Measurements from ENCODE around the gene TMPRSS11F. TPM values are rescaled to one million over a fixed set of nuclear protein-coding genes. Genes with fewer than 3 reads are reported as not detected.

The TMPRSS11F gene
- not detected in 2 replicates for total RNA-seq (2021)
- Bru-seq, nascent RNA, result percentile 14 among the genes with signal in this experiment
- BruChase-seq, experiment 1, labeled RNA remaining after a 2-hour chase, result percentile 9 among the genes with signal in this experiment
- BruChase-seq, experiment 2, labeled RNA remaining after a 6-hour chase, result percentile 6 among the genes with signal in this experiment
- long read RNA-seq, result 0 reads

DNA sequence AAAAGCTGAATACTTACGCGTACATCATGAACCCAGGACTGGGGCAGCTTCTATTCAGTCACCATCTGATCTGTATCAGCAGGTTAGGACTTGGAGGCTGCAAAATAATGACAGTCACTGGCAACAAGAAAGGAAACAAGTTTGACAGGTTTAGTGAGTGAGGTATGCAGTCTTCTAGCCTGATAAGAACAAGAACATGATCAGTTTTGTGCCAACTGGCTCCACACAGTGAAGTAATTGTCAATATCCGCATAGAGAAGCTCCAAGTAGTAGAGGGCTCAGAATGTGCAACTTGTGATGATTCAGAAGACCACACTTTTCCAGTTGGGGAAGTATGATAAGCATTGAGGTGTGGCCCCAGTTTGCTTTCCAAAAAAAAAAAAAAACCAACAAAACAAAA is at the start of gene TMPRSS11F:
Gene TMPRSS11F, minus strand, starts transcription at position 77 of the 400 bp plus-strand sequence. Its CDS starts 49 bp downstream, at position 28.
- H2AFZ ChIP-seq, result no peak within 1 kb of the TSS
- no TSS peak for BruUV-seq (replicated peaks)
- intact Hi-C loops (cut with micrococcal nuclease; ENCODE audit: unreplicated experiment), result no loop called here
- H3K27me3 ChIP-seq (ENCODE audit: insufficient read depth, low read depth), result no peaks in the 10 kb centered on the region
- TF ChIP-seq EZH2 (IDR thresholded peaks at IDR 0.05; ENCODE audit: low read depth), result no peak
- TF ChIP-seq, protein P1, sequence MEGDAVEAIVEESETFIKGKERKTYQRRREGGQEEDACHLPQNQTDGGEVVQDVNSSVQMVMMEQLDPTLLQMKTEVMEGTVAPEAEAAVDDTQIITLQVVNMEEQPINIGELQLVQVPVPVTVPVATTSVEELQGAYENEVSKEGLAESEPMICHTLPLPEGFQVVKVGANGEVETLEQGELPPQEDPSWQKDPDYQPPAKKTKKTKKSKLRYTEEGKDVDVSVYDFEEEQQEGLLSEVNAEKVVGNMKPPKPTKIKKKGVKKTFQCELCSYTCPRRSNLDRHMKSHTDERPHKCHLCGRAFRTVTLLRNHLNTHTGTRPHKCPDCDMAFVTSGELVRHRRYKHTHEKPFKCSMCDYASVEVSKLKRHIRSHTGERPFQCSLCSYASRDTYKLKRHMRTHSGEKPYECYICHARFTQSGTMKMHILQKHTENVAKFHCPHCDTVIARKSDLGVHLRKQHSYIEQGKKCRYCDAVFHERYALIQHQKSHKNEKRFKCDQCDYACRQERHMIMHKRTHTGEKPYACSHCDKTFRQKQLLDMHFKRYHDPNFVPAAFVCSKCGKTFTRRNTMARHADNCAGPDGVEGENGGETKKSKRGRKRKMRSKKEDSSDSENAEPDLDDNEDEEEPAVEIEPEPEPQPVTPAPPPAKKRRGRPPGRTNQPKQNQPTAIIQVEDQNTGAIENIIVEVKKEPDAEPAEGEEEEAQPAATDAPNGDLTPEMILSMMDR (conservative IDR thresholded peaks at IDR 0.05), result no peak
- DNase-seq, result peak; percentile 56 to 96
- H3K27ac ChIP-seq, result peak within 1 kb of the TSS; percentile 60
- H4K20me1 ChIP-seq (ENCODE audit: insufficient read depth), result no peaks in the 10 kb centered on the region
- POLR2A ChIA-PET (ENCODE audit: unreplicated experiment), result no interaction called here
- peaks cover 8% of the 10 kb centered on the region; the same call in 1 of the 2 replicates for H3F3A ChIP-seq (ENCODE audit: insufficient read depth, low read depth)
- no peaks in the 10 kb centered on the region for H3K79me2 ChIP-seq (ENCODE audit: low read depth)
- peak within 1 kb of the TSS; percentile 61 for H3K4me2 ChIP-seq
- CTCF ChIA-PET, result no interaction called here
- no peaks in the 10 kb centered on the region for H3K36me3 ChIP-seq (ENCODE audit: low read depth)
- H3K4me1 ChIP-seq (replicated peaks; ENCODE audit: insufficient read depth), result peaks cover 11% of the 10 kb centered on the region
- no peak within 1 kb of the TSS for H3K4me3 ChIP-seq
- H3K9me3 ChIP-seq (ENCODE audit: insufficient read depth, low read depth), result no peaks in the 10 kb centered on the region
- H3K9me2 ChIP-seq (ENCODE audit: insufficient read depth), result no peaks in the 10 kb centered on the region

DNA sequence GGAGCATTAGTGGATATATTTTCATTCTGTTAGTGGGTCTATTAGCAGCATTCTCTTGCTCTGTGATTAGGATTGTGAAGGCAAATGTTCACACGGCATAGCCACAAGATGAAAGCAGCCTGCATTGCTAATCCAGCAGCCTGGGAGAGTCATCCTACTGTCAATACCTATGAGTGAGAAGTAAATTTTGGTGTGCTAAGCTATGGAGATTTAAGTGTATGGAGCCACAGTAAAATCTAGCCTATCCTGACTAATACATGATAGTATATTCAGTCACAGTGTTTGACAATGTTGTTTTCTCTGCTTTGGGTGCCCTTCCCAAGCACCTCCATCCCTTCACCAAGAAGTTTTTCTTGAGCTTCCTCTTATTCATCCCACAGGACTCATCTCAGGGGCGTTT is 47.2 kb upstream of the TMPRSS11F start:
- Histone ChIP-seq H4K20me1 (ENCODE audit: insufficient read depth) (no peaks in the 10 kb centered on the region), H3K4me3 (no peak overlapping the region), H3K36me3 (ENCODE audit: low read depth) (no peaks in the 10 kb centered on the region), H3K4me1 (replicated peaks; ENCODE audit: insufficient read depth) (peaks cover 12% of the 10 kb centered on the region), H3K79me2 (ENCODE audit: low read depth) (no peaks in the 10 kb centered on the region), H3K27ac (no peak overlapping the region), H3K27me3 (ENCODE audit: insufficient read depth, low read depth) (no peaks in the 10 kb centered on the region), H3K4me2 (no peak overlapping the region), H3K9me2 (ENCODE audit: insufficient read depth) (no peaks in the 10 kb centered on the region), H3F3A (ENCODE audit: insufficient read depth, low read depth) (peaks cover 6% of the 10 kb centered on the region; the same call in 1 of the 2 replicates), H3K9me3 (ENCODE audit: insufficient read depth, low read depth) (no peaks in the 10 kb centered on the region), H2AFZ (no peak overlapping the region)
- DNase-seq, result no peak
- intact Hi-C loops (cut with micrococcal nuclease; ENCODE audit: unreplicated experiment), result loop anchor here (10.0 kb wide), 1 partner anchor 102 kb away; no protein-coding TSS in a partner anchor
- no peak for TF ChIP-seq EZH2 (IDR thresholded peaks at IDR 0.05; ENCODE audit: low read depth)
- TF ChIP-seq, protein P1 (conservative IDR thresholded peaks at IDR 0.05), result no peak
- ChIA-PET CTCF (no interaction called here), POLR2A (ENCODE audit: unreplicated experiment) (no interaction called here)
- no TSS peak for BruUV-seq (replicated peaks)

DNA sequence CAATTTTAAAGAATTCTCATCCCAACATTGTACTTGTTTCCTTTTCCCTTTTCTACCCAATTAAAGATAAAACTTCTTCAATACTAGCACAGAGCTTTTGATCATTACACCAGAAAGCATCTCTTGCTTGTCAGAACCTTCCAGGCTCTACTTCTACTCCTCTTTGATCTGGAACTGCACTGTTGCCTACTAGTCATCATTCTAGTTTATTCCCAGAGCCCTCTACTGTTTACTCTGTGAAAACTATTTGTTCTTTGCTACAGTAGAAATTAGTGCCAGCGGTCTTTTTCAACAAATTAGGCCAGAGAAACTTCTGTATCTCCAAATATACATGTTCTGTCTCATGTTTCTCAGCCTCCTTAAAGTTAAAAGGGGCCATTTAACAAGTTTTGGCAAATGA is 46.8 kb upstream of the TMPRSS11F start:
- no TSS peak for BruUV-seq (replicated peaks)
- H3K27ac ChIP-seq, result no peak overlapping the region
- no peaks in the 10 kb centered on the region for H3K27me3 ChIP-seq (ENCODE audit: insufficient read depth, low read depth)
- H3K36me3 ChIP-seq (ENCODE audit: low read depth), result no peaks in the 10 kb centered on the region
- peaks cover 6% of the 10 kb centered on the region; the same call in 1 of the 2 replicates for H3F3A ChIP-seq (ENCODE audit: insufficient read depth, low read depth)
- no peaks in the 10 kb centered on the region for H3K79me2 ChIP-seq (ENCODE audit: low read depth)
- H2AFZ ChIP-seq, result no peak overlapping the region
- TF ChIP-seq, protein P1 (conservative IDR thresholded peaks at IDR 0.05), result no peak
- TF ChIP-seq EZH2 (IDR thresholded peaks at IDR 0.05; ENCODE audit: low read depth), result no peak
- H4K20me1 ChIP-seq (ENCODE audit: insufficient read depth), result no peaks in the 10 kb centered on the region
- H3K9me3 ChIP-seq (ENCODE audit: insufficient read depth, low read depth), result no peaks in the 10 kb centered on the region
- no peak overlapping the region for H3K4me3 ChIP-seq
- no peaks in the 10 kb centered on the region for H3K9me2 ChIP-seq (ENCODE audit: insufficient read depth)
- intact Hi-C loops (cut with micrococcal nuclease; ENCODE audit: unreplicated experiment), result loop anchor here (10.0 kb wide), 1 partner anchor 102 kb away; no protein-coding TSS in a partner anchor
- peaks cover 11% of the 10 kb centered on the region for H3K4me1 ChIP-seq (replicated peaks; ENCODE audit: insufficient read depth)
- ChIA-PET CTCF (no interaction called here), POLR2A (ENCODE audit: unreplicated experiment) (no interaction called here)
- H3K4me2 ChIP-seq, result no peak overlapping the region
- DNase-seq, result no peak
